ENCODE results near the gene SEMA3G.

The SEMA3G gene

GRCh38 chr3:52461874-52462273 lies 17.0 kb upstream of the SEMA3G start:
- no peak overlapping the region for H3K4ac ChIP-seq (ENCODE audit: low read depth in 1 of 2, low read length in 2 of 2)
- no peak overlapping the region for H3K18ac ChIP-seq (ENCODE audit: low read depth in 1 of 2, low read length in 2 of 2)
- no peak overlapping the region for H2AFZ ChIP-seq (ENCODE audit: low read depth, low read length)

GRCh38 chr3:52458770-52459545 lies 14.1 kb upstream of the SEMA3G start:
- no peak overlapping the region for H3K4ac ChIP-seq (ENCODE audit: low read depth in 1 of 2, low read length in 2 of 2)
- H3K27ac ChIP-seq (ENCODE audit: low read length, poor library complexity, severe bottlenecking): no peak overlapping the region
- H3K36me3 ChIP-seq (ENCODE audit: control insufficient read depth in 1 of 2, insufficient read depth in 2 of 2, low read depth in 1 of 2, low read length in 2 of 2): peaks cover 37 to 52% of the 10 kb centered on the region in 2 experiments
- H2AFZ ChIP-seq (ENCODE audit: low read depth, low read length): no peak overlapping the region
- H3K9ac ChIP-seq (ENCODE audit: low read length): no peak overlapping the region
- no peak overlapping the region for H2BK120ac ChIP-seq (ENCODE audit: low read depth, low read length)
- H3K27me3 ChIP-seq (ENCODE audit: control insufficient read depth in 1 of 2, insufficient read depth in 1 of 2, low read length in 2 of 2): no peaks in the 10 kb centered on the region
- no peak overlapping the region for H3K4me3 ChIP-seq (ENCODE audit: insufficient read depth in 1 of 2, low read depth in 1 of 2, low read length in 2 of 2)
- no peak overlapping the region for H4K8ac ChIP-seq (ENCODE audit: low read length)
- no peak for DNase-seq
- H3K23ac ChIP-seq (ENCODE audit: low read length in 2 of 2): no peak overlapping the region
- no peaks in the 10 kb centered on the region for H3K9me3 ChIP-seq (ENCODE audit: control insufficient read depth, low read length)
- peaks cover 19% of the 10 kb centered on the region for H3K79me1 ChIP-seq (replicated peaks; ENCODE audit: low read length, poor library complexity, severe bottlenecking)
- peaks cover 19% of the 10 kb centered on the region for H3K4me1 ChIP-seq (ENCODE audit: control insufficient read depth, insufficient read depth, low read depth, low read length)
- 96% methylated on average over 14 of the region's 14 CpGs for WGBS
- H3K18ac ChIP-seq (ENCODE audit: low read depth in 1 of 2, low read length in 2 of 2): no peak overlapping the region
- H2AK5ac ChIP-seq (ENCODE audit: low read length, severe bottlenecking): no peak overlapping the region
- H4K91ac ChIP-seq (ENCODE audit: low read length): no peak overlapping the region
- no peak overlapping the region for H2BK12ac ChIP-seq (ENCODE audit: low read length in 2 of 2)
- no peak overlapping the region for H2BK5ac ChIP-seq (ENCODE audit: low read depth, low read length, poor library complexity, severe bottlenecking)
- no peak overlapping the region for H2BK15ac ChIP-seq (ENCODE audit: low read depth, poor library complexity, severe bottlenecking)
- H3K14ac ChIP-seq (ENCODE audit: low read length in 2 of 2): no peak overlapping the region
- no peak overlapping the region for H3K4me2 ChIP-seq (ENCODE audit: low read length, poor library complexity, severe bottlenecking)

More at GRCh38 chr3:52461874-52462273, 17.0 kb upstream of the SEMA3G start:
- no peak for DNase-seq
- Histone ChIP-seq H3K36me3 (ENCODE audit: control insufficient read depth in 1 of 2, insufficient read depth in 2 of 2, low read depth in 1 of 2, low read length in 2 of 2) (peaks cover 58 to 69% of the 10 kb centered on the region in 2 experiments), H4K91ac (ENCODE audit: low read length) (no peak overlapping the region), H2BK120ac (ENCODE audit: low read depth, low read length) (no peak overlapping the region), H3K4me3 (ENCODE audit: insufficient read depth in 1 of 2, low read depth in 1 of 2, low read length in 2 of 2) (no peak overlapping the region), H3K79me1 (replicated peaks; ENCODE audit: low read length, poor library complexity, severe bottlenecking) (peaks cover 25% of the 10 kb centered on the region), H2BK12ac (ENCODE audit: low read length in 2 of 2) (no peak overlapping the region), H3K27me3 (ENCODE audit: control insufficient read depth in 1 of 2, insufficient read depth in 1 of 2, low read length in 2 of 2) (no peaks in the 10 kb centered on the region), H3K9me3 (ENCODE audit: control insufficient read depth, low read length) (no peaks in the 10 kb centered on the region), H3K9ac (ENCODE audit: low read length) (peak overlapping the region; percentile 49), H2AK5ac (ENCODE audit: low read length, severe bottlenecking) (no peak overlapping the region), H3K4me1 (ENCODE audit: control insufficient read depth, insufficient read depth, low read depth, low read length) (peaks cover 18% of the 10 kb centered on the region), H2BK15ac (ENCODE audit: low read depth, poor library complexity, severe bottlenecking) (no peak overlapping the region), H3K4me2 (ENCODE audit: low read length, poor library complexity, severe bottlenecking) (no peak overlapping the region), H3K14ac (ENCODE audit: low read length in 2 of 2) (no peak overlapping the region), H3K23ac (ENCODE audit: low read length in 2 of 2) (no peak overlapping the region), H2BK5ac (ENCODE audit: low read depth, low read length, poor library complexity, severe bottlenecking) (no peak overlapping the region), H3K27ac (ENCODE audit: low read length, poor library complexity, severe bottlenecking) (no peak overlapping the region), H4K8ac (ENCODE audit: low read length) (no peak overlapping the region)
- WGBS: 98% methylated on average over 4 of the region's 6 CpGs

GRCh38 chr3:52458031-52458760 lies 13.3 kb upstream of the SEMA3G start:
- 100% methylated on average over 5 of the region's 6 CpGs for WGBS
- H3K9me3 ChIP-seq (ENCODE audit: control insufficient read depth, low read length): no peaks in the 10 kb centered on the region
- H3K4me1 ChIP-seq (ENCODE audit: control insufficient read depth, insufficient read depth, low read depth, low read length): peaks cover 20% of the 10 kb centered on the region
- H3K14ac ChIP-seq (ENCODE audit: low read length in 2 of 2): no peak overlapping the region
- H3K4me3 ChIP-seq (ENCODE audit: insufficient read depth in 1 of 2, low read depth in 1 of 2, low read length in 2 of 2): no peak overlapping the region
- DNase-seq: no peak
- H2AFZ ChIP-seq (ENCODE audit: low read depth, low read length): no peak overlapping the region
- no peak overlapping the region for H4K91ac ChIP-seq (ENCODE audit: low read length)
- H2AK5ac ChIP-seq (ENCODE audit: low read length, severe bottlenecking): no peak overlapping the region
- peaks cover 33 to 46% of the 10 kb centered on the region in 2 experiments for H3K36me3 ChIP-seq (ENCODE audit: control insufficient read depth in 1 of 2, insufficient read depth in 2 of 2, low read depth in 1 of 2, low read length in 2 of 2)
- H3K18ac ChIP-seq (ENCODE audit: low read depth in 1 of 2, low read length in 2 of 2): no peak overlapping the region
- H3K27ac ChIP-seq (ENCODE audit: low read length, poor library complexity, severe bottlenecking): no peak overlapping the region
- H3K9ac ChIP-seq (ENCODE audit: low read length): no peak overlapping the region
- no peak overlapping the region for H3K4ac ChIP-seq (ENCODE audit: low read depth in 1 of 2, low read length in 2 of 2)
- H2BK12ac ChIP-seq (ENCODE audit: low read length in 2 of 2): no peak overlapping the region
- no peak overlapping the region for H3K23ac ChIP-seq (ENCODE audit: low read length in 2 of 2)
- H4K8ac ChIP-seq (ENCODE audit: low read length): no peak overlapping the region
- H3K27me3 ChIP-seq (ENCODE audit: control insufficient read depth in 1 of 2, insufficient read depth in 1 of 2, low read length in 2 of 2): no peaks in the 10 kb centered on the region
- peaks cover 19% of the 10 kb centered on the region for H3K79me1 ChIP-seq (replicated peaks; ENCODE audit: low read length, poor library complexity, severe bottlenecking)
- H2BK5ac ChIP-seq (ENCODE audit: low read depth, low read length, poor library complexity, severe bottlenecking): no peak overlapping the region
- H2BK15ac ChIP-seq (ENCODE audit: low read depth, poor library complexity, severe bottlenecking): no peak overlapping the region
- no peak overlapping the region for H3K4me2 ChIP-seq (ENCODE audit: low read length, poor library complexity, severe bottlenecking)
- no peak overlapping the region for H2BK120ac ChIP-seq (ENCODE audit: low read depth, low read length)

GRCh38 chr3:52456800-52457183 lies 11.9 kb upstream of the SEMA3G start:
- H2BK12ac ChIP-seq (ENCODE audit: low read length in 2 of 2): peak overlapping the region in 1 of 2 experiments; percentile 22
- H3K79me1 ChIP-seq (replicated peaks; ENCODE audit: low read length, poor library complexity, severe bottlenecking): peaks cover 16% of the 10 kb centered on the region
- peak overlapping the region; percentile 53 for H3K27ac ChIP-seq (ENCODE audit: low read length, poor library complexity, severe bottlenecking)
- peak overlapping the region; percentile 95 for H3K9ac ChIP-seq (ENCODE audit: low read length)
- peak overlapping the region in 1 of 2 experiments; percentile 71 for H3K14ac ChIP-seq (ENCODE audit: low read length in 2 of 2)
- H3K27me3 ChIP-seq (ENCODE audit: control insufficient read depth in 1 of 2, insufficient read depth in 1 of 2, low read length in 2 of 2): no peaks in the 10 kb centered on the region
- H2AFZ ChIP-seq (ENCODE audit: low read depth, low read length): no peak overlapping the region
- peak overlapping the region in 1 of 2 experiments; percentile 86 for H3K23ac ChIP-seq (ENCODE audit: low read length in 2 of 2)
- 96% methylated on average over 5 of the region's 5 CpGs for WGBS
- H3K4me3 ChIP-seq (ENCODE audit: insufficient read depth in 1 of 2, low read depth in 1 of 2, low read length in 2 of 2): peak overlapping the region; percentile 75 to 96
- H2BK15ac ChIP-seq (ENCODE audit: low read depth, poor library complexity, severe bottlenecking): no peak overlapping the region
- H3K4me2 ChIP-seq (ENCODE audit: low read length, poor library complexity, severe bottlenecking): peak overlapping the region; percentile 59
- H4K8ac ChIP-seq (ENCODE audit: low read length): peak overlapping the region; percentile 70
- H3K36me3 ChIP-seq (ENCODE audit: control insufficient read depth in 1 of 2, insufficient read depth in 2 of 2, low read depth in 1 of 2, low read length in 2 of 2): peaks cover 31 to 41% of the 10 kb centered on the region in 2 experiments
- no peaks in the 10 kb centered on the region for H3K9me3 ChIP-seq (ENCODE audit: control insufficient read depth, low read length)
- H3K4ac ChIP-seq (ENCODE audit: low read depth in 1 of 2, low read length in 2 of 2): peak overlapping the region in 1 of 2 experiments; percentile 42
- H3K4me1 ChIP-seq (ENCODE audit: control insufficient read depth, insufficient read depth, low read depth, low read length): peaks cover 20% of the 10 kb centered on the region
- no peak overlapping the region for H2BK120ac ChIP-seq (ENCODE audit: low read depth, low read length)
- H2BK5ac ChIP-seq (ENCODE audit: low read depth, low read length, poor library complexity, severe bottlenecking): no peak overlapping the region
- H2AK5ac ChIP-seq (ENCODE audit: low read length, severe bottlenecking): peak overlapping the region; percentile 56
- no peak for DNase-seq
- H3K18ac ChIP-seq (ENCODE audit: low read depth in 1 of 2, low read length in 2 of 2): peak overlapping the region in 1 of 2 experiments; percentile 95
- peak overlapping the region; percentile 19 for H4K91ac ChIP-seq (ENCODE audit: low read length)

All from mesenchymal stem cell (in vitro differentiated cells and primary cell).